SK-N-MC (cell line): ENCODE measurements around the gene FUT8.

ENCODE experiments used
- EZH2 ChIP-seq: fragments of 200-600 bp; sonication (generic); IDR thresholded peaks from one replicate; pipeline ENCODE4 v1.6.1; 2017; ENCODE audit warnings: antibody characterized with exemption
- FOXP2 ChIP-seq: optimal IDR thresholded peaks from 2 replicates; pipeline ENCODE3; 2011; ENCODE audit warnings: mild to moderate bottlenecking, moderate library complexity; ENCODE audit not compliant: insufficient read depth; ENCODE audit errors: extremely low read length, control extremely low read depth
- POLR2AphosphoS5 ChIP-seq: IDR thresholded peaks from 2 replicates; pipeline ENCODE4 v1.6.1; 2012; ENCODE audit warnings: mild to moderate bottlenecking, low read depth, low read length, borderline replicate concordance

DNA sequence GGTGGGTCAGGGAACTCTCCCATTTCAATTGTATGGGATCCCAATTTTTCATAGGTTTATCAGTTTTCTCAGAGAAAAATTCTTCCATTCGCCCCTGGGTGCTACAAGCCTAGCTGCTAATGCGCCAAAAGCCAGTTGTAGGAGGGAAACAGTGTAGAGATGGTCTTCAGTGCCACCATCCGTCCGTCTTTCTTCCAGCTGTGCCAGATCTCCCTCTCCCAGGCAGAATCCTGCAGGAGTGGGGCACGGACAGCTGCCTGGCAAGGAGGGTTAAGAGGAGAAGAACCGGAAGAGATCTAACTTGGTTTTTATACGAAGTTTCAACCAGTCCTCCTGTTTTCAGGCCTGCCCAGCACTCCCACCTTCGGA, 38.9 kb upstream of the FUT8 start:
- no peak for TF ChIP-seq POLR2AphosphoS5
- no peak for TF ChIP-seq EZH2
- TF ChIP-seq FOXP2: no peak
